Spleen (tissue), 11 donors: Measurements from ENCODE around the gene TYW1. TPM values are rescaled to one million over a fixed set of nuclear protein-coding genes. Genes with fewer than 3 reads are reported as not detected.
A peak's percentile ranks its signal among the peaks of the same experiment; 100 is the strongest.
"Not testable (repeated sequence)": the region's sequence is repeated elsewhere in the genome, so short reads cannot be mapped to it uniquely, and the experiment has no call there.

Experiments
- DNase-seq: peaks from one replicate; pipeline ENCODE4 v3.0.0-alpha.2; 2020
- H3K27ac ChIP-seq, 8 donors: fragments of 200-600 bp; sonication (generic) in 7 of 8; 1 replicate in 4 of 8; 2 replicates in 4 of 8; pipeline versions ENCODE4 v1.5.0 to v1.8.0; 2016 to 2021; ENCODE audit warnings: inconsistent platforms in 4 of 8, mild to moderate bottlenecking in 4 of 8, moderate library complexity in 1 of 8
- H3K27me3 ChIP-seq, 7 donors: fragments of 200-600 bp; sonication (generic) in 6 of 7; replicated peaks in 1 of 7; 1 replicate in 4 of 7; 2 replicates in 3 of 7; pipeline versions ENCODE4 v1.5.0 to v1.8.0; 2016 to 2021; ENCODE audit warnings: inconsistent platforms in 3 of 7, mild to moderate bottlenecking in 1 of 7
- H3K36me3 ChIP-seq, 6 donors: fragments of 200-600 bp; sonication (generic) in 5 of 6; 1 replicate in 4 of 6; 2 replicates in 2 of 6; pipeline versions ENCODE4 v1.5.0 to v1.8.0; 2016 to 2021; ENCODE audit warnings: inconsistent platforms in 2 of 6
- H3K4me1 ChIP-seq, 6 donors: fragments of 200-600 bp; sonication (generic) in 5 of 6; 1 replicate in 3 of 6; 2 replicates in 3 of 6; pipeline versions ENCODE4 v1.5.0 to v1.8.0; 2016 to 2021; ENCODE audit warnings: inconsistent platforms in 3 of 6
- H3K4me3 ChIP-seq, 8 donors: fragments of 200-600 bp; sonication (generic) in 7 of 8; 1 replicate in 4 of 8; 2 replicates in 4 of 8; pipeline versions ENCODE4 v1.5.0 to v1.8.0; 2016 to 2021; ENCODE audit warnings: inconsistent platforms in 4 of 8, mild to moderate bottlenecking in 4 of 8, moderate library complexity in 2 of 8
- H3K9me3 ChIP-seq, 8 donors: fragments of 200-600 bp; sonication (generic) in 7 of 8; 1 replicate in 4 of 8; 2 replicates in 4 of 8; pipeline versions ENCODE4 v1.5.0 to v1.8.0; 2016 to 2021; ENCODE audit warnings: inconsistent platforms in 4 of 8
- POLR2A ChIP-seq, 3 donors: fragments of 450-650 bp; IDR thresholded peaks; one replicate each; pipeline ENCODE4 v1.5.1; 2017; ENCODE audit warnings: antibody characterized with exemption in 3 of 3, mild to moderate bottlenecking in 1 of 3
- POLR2AphosphoS5 ChIP-seq, 3 donors: sonication (generic); formaldehyde crosslinking; IDR thresholded peaks; one replicate each; pipeline ENCODE4 v1.5.1; 2017; ENCODE audit warnings: antibody characterized with exemption in 3 of 3
- WGBS, 5 donors: extraction: QIAGEN DNeasy Blood & Tissue Kit in 3 of 5; methylation state at CpG; one replicate each; pipeline versions ENCODE4 v1.1.5 to v1.1.7; 2013 to 2018; 5-methylcytosine and 5-hydroxymethylcytosine counted together
- intact Hi-C: fragments of 100-400 bp; cut with DNase I; formaldehyde crosslinking; loops from one replicate; pipeline ENCODE4 v1.15.0; 2023; ENCODE audit warnings: low total_unique reads
- polyA plus RNA-seq, 3 donors: library from polyadenylated mRNA; stranded (reverse); fragments of 200-250 nt; gene quantifications; one replicate each; pipeline ENCODE4 v1.2.1, GENCODE V29; 2013
- total RNA-seq, 7 donors: library from RNA; depleted of rRNA in 3 of 7; stranded (reverse); fragments of >200 nt in 3 of 7; fragmentation: NEBNext Ultra II Directional in 4 of 7; extraction: Animal tissue kit (Norgen Biotek cat#: 25700) in 4 of 7; gene quantifications; one replicate each; pipeline versions ENCODE4 v1.1.0 to v1.2.1, GENCODE V29; 2016 to 2021
- TF ChIP-seq, protein P1 (sequence below), 11 experiments: fragments of 200-600 bp in 7 of 11; fragments of 450-650 bp in 4 of 11; sonication (generic) in 4 of 11; IDR thresholded peaks in 8 of 11; conservative IDR thresholded peaks in 3 of 11; 1 replicate in 7 of 11; 2 replicates in 4 of 11; pipeline versions ENCODE4 v1.4.0 to v1.8.0; 2016 to 2021; ENCODE audit warnings: antibody characterized with exemption in 11 of 11, inconsistent platforms in 4 of 11, mild to moderate bottlenecking in 1 of 11
- donor health status: healthy with polysubstance abuse.
- donor health status: DM: no; HTN: no; CAD: no; lungs with moderate emphysema.
- donor health status: DM: no; HTN: no; CAD: no.
- donor health status: Bipolar disorder and iron deficiency.
- donor health status: healthy.
- donor health status: DM: no; HTN: no; CAD: no.
- donor health status: DM: yes; HTN: yes; CAD: no.

Gene TYW1
- total and polyA plus RNA-seq, 10 donors = 4.9 to 83.6 (median 20.8) TPM

DNA sequence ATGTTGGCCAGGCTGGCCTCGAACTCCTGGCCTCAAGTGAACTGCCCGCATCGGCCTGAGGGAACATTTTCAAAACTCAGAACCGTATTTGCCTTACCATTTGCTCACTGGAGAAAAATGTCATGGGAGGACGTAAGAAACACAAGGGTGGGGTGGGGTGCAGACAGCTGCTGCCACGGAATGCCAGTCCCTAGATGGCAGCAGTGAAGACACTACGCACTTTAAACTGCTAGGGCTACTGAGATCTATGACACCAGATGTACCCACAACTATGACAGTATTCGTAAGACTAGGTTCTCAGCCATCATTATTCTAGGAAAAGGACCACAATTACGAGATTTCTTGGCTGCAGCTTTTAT lies 2.0 kb upstream of the TYW1 start:
- DNase-seq = peak; percentile 80
- H3K27ac ChIP-seq = peak overlapping the region; percentile 96 to 99 (median 98)
- peaks cover 0 to 55% (median 46%) of the 10 kb centered on the region in 6 donors for H3K36me3 ChIP-seq

DNA sequence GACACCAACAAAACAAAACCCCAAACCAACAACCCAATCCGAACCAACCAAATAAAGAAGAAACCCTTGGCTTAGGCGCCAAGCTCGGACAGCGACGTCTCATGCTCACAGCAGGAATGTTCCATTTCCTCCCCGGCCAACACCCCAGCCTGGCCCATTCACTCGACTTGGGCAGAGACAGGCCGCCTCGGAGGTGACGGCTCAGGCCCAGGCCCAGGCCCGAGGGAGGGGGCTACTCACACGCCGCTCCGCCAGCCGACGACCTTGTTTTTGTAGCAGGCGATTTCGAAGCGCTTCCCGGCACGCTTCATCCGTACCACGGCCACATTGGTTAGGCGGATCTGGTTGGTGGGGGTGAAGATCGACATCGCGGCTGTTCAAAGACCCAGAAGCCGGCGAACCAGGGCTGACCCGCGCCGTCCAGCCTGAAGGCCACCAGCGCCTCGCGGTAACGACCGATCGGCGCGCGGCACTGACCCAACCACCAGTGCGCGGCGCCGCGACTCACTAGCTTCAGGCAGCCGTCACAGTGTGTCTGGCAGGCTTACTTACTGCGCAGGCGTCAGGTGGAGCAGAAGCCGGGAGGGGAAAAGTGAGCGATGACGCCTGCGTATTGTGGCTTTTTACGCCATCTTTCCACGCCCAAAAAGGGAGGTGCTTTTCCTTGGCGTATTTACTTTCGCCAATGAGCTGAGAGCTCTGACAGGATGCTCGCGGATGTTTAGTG lies 1.4 kb upstream of the TYW1 start, which contains the start of gene SBDS:
TSS of gene SBDS (minus strand) at position 537 of the 727 bp plus-strand sequence. CDS start at position 368, 169 bp downstream.
- H3K27me3 ChIP-seq, intact Hi-C loops, H3K9me3 ChIP-seq: not testable (repeated sequence)
- H3K4me1 ChIP-seq = peaks cover 3 to 53% (median 33%) of the 10 kb centered on the region in 6 donors
- H3K4me3 ChIP-seq = peak within 1 kb of the TSS; percentile 59 to 96 (median 79)
- peak; percentile 97 for DNase-seq
- TF ChIP-seq POLR2AphosphoS5 (IDR thresholded peaks at IDR 0.05) (peak; percentile 99 to 100 (median 99)), POLR2A (IDR thresholded peaks at IDR 0.05) (peak; percentile 76 to 98 (median 94))
- TF ChIP-seq, protein P1, sequence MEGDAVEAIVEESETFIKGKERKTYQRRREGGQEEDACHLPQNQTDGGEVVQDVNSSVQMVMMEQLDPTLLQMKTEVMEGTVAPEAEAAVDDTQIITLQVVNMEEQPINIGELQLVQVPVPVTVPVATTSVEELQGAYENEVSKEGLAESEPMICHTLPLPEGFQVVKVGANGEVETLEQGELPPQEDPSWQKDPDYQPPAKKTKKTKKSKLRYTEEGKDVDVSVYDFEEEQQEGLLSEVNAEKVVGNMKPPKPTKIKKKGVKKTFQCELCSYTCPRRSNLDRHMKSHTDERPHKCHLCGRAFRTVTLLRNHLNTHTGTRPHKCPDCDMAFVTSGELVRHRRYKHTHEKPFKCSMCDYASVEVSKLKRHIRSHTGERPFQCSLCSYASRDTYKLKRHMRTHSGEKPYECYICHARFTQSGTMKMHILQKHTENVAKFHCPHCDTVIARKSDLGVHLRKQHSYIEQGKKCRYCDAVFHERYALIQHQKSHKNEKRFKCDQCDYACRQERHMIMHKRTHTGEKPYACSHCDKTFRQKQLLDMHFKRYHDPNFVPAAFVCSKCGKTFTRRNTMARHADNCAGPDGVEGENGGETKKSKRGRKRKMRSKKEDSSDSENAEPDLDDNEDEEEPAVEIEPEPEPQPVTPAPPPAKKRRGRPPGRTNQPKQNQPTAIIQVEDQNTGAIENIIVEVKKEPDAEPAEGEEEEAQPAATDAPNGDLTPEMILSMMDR (IDR thresholded peaks at IDR 0.05 in 8 of 11, conservative IDR thresholded peaks at IDR 0.05 in 3 of 11) = peak in 1 of 11 experiments; percentile 5
- WGBS, 5 donors = 0 to 1% (median 0%) methylated on average over 29 to 59 of the region's 59 CpGs
- peaks cover 0 to 55% (median 43%) of the 10 kb centered on the region in 6 donors for H3K36me3 ChIP-seq
- H3K27ac ChIP-seq = peak within 1 kb of the TSS; percentile 96 to 99 (median 98)

More for the DNA sequence above, 2.0 kb upstream of the TYW1 start:
- Histone ChIP-seq H3K4me3 (peak overlapping the region; percentile 59 to 96 (median 79)), H3K4me1 (peaks cover 3 to 53% (median 33%) of the 10 kb centered on the region in 6 donors)
- H3K27me3 ChIP-seq, H3K9me3 ChIP-seq, intact Hi-C loops: not testable (repeated sequence)
- 0 to 4% (median 3%) methylated on average over 9 of the region's 9 CpGs for WGBS, 5 donors
- TF ChIP-seq POLR2AphosphoS5 (IDR thresholded peaks at IDR 0.05) (peak in 1 of 3 donors; percentile 87), POLR2A (IDR thresholded peaks at IDR 0.05) (peak in 1 of 3 donors; percentile 80)
- TF ChIP-seq, protein P1 (IDR thresholded peaks at IDR 0.05 in 8 of 11, conservative IDR thresholded peaks at IDR 0.05 in 3 of 11) = peak in 7 of 11 experiments; percentile 28 to 56 (median 47)

DNA sequence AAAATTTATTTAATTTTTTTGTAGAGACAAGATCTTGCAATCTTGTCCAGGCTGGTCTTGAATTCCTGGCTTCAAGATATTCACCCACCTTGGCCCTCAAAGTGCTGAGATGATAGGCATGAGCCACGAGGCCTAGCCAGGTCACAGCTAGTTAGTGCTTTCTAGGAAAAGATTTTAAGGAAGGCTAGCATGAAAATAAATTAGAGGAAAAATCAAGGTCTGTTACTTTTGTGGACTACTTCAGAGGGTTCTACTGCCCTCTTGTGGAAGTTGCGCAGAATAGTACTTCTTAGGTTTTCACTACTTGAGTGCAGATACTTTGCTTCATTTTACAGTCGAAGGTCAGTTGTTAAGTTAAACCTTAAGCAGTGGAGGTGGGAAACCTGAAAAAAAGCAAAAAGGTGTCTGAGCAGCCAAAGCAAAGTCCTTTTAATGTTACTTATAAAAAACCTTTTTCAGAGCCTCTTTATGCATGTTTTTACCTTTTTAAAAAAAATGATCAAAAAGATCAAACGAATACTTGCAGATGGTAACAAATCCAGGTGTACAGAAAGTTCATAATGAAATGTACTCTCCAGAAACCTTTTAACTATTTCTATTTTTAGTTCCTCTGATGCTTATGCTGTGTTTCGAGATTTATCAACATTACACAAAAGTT lies 4.1 kb downstream of the TYW1 start:
- intact Hi-C loops, H3K9me3 ChIP-seq, H3K4me3 ChIP-seq, DNase-seq, H3K27me3 ChIP-seq, H3K27ac ChIP-seq: not testable (repeated sequence)
- peaks cover 3 to 19% (median 12%) of the 10 kb centered on the region in 6 donors for H3K4me1 ChIP-seq
- 39 to 63% (median 50%) methylated on average over 3 to 5 of the region's 5 CpGs for WGBS, 5 donors
- peaks cover 0 to 63% (median 20%) of the 10 kb centered on the region in 6 donors for H3K36me3 ChIP-seq
- TF ChIP-seq, protein P1 (IDR thresholded peaks at IDR 0.05 in 8 of 11, conservative IDR thresholded peaks at IDR 0.05 in 3 of 11) = peak in 8 of 11 experiments; percentile 7 to 68 (median 52)

DNA sequence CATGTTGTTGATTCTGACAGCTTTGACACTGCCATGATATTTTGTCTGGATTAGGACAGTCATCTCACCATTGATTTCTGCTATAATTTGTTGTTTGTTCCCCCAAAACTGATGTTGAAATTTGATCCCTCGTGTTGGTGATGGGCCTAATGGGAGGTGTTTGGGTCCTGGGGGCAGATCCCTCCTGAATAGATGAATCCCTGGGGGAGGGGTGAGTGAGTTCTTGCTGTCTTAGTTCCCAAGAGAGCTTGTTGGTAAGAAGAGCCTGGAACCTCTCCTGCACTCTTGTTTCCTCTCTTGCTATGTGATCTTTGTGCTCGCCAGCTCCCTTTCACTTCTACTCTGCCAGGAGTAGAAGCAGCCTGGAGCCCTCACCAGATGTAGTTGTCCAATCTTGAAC lies 7.5 kb downstream of the TYW1 start:
- WGBS, 5 donors = 90 to 96% (median 93%) methylated on average over 1 to 2 of the region's 2 CpGs
- H3K27me3 ChIP-seq, DNase-seq, H3K4me1 ChIP-seq, H3K9me3 ChIP-seq, H3K27ac ChIP-seq, intact Hi-C loops, H3K4me3 ChIP-seq: not testable (repeated sequence)
- peaks cover 0 to 89% (median 42%) of the 10 kb centered on the region in 6 donors for H3K36me3 ChIP-seq
